HG03469 (cell line): ENCODE results near the gene CTBP1.

Experiments used
- ATAC-seq: cut with Tn5 transposase; IDR thresholded peaks from one replicate; pipeline ENCODE4 v1.9.1; 2021; ENCODE audit warnings: mild to moderate bottlenecking, moderate library complexity, moderate number of reproducible peaks; ENCODE audit not compliant: unreplicated experiment

Gene CTBP1

GRCh38 chr4:1177274-1178141, 71.4 kb downstream of the CTBP1 start:
- no peak for ATAC-seq

- no peak for ATAC-seq
Measured at GRCh38 chr4:1176398-1177273, 72.3 kb downstream of the CTBP1 start.

- no peak for ATAC-seq
Measured at GRCh38 chr4:1175635-1176229, 73.2 kb downstream of the CTBP1 start.

- ATAC-seq: no peak
Measured at GRCh38 chr4:1174941-1175634, 73.8 kb downstream of the CTBP1 start.

- ATAC-seq: no peak
Measured at GRCh38 chr4:1172971-1173757, 75.8 kb downstream of the CTBP1 start.

GRCh38 chr4:1172228-1172851, 76.6 kb downstream of the CTBP1 start, which contains the start of gene SPON2:
Gene SPON2, minus strand, starts transcription at chr4:1172583.
- ATAC-seq: no peak

GRCh38 chr4:1171311-1172227, 77.4 kb downstream of the CTBP1 start:
- no peak for ATAC-seq

GRCh38 chr4:1170976-1171310, 78.0 kb downstream of the CTBP1 start:
- no peak for ATAC-seq

GRCh38 chr4:1170156-1170975, 78.6 kb downstream of the CTBP1 start:
- no peak for ATAC-seq

- no peak for ATAC-seq
Measured at GRCh38 chr4:1169691-1170096, 79.2 kb downstream of the CTBP1 start.

- ATAC-seq: no peak
Measured at GRCh38 chr4:1169171-1169671, 79.7 kb downstream of the CTBP1 start.

- no peak for ATAC-seq
Measured at GRCh38 chr4:1168191-1169101, 80.5 kb downstream of the CTBP1 start.

- ATAC-seq: peak; percentile 66
Measured at GRCh38 chr4:1167244-1167949, 81.5 kb downstream of the CTBP1 start.

- ATAC-seq: no peak
Measured at GRCh38 chr4:1166509-1167243, 82.3 kb downstream of the CTBP1 start.

GRCh38 chr4:1164956-1165545, 83.9 kb downstream of the CTBP1 start:
- no peak for ATAC-seq
